Inflammatory macrophage treated with lipopolysaccharide for 4 hours (primary cell): ENCODE data around the gene CS.
A peak's percentile ranks its signal among the peaks of the same experiment; 100 is the strongest.
"Not testable (repeated sequence)": the region's sequence is repeated elsewhere in the genome, so short reads cannot be mapped to it uniquely, and the experiment has no call there.

Experiments
- DNase-seq: peaks from one replicate; pipeline ENCODE4 v3.0.0-alpha.2; 2020

The CS gene

GRCh38 chr12:56274299-56274698 lies 25.8 kb downstream of the CS start:
- no peak for DNase-seq

- DNase-seq: not testable (repeated sequence)
These were observed 27.7 kb downstream of the CS start for GRCh38 chr12:56272468-56272867.

- peak; percentile 16 for DNase-seq
These were observed 29.1 kb downstream of the CS start for GRCh38 chr12:56271031-56271430.

- no peak for DNase-seq
These were observed 32.6 kb downstream of the CS start for GRCh38 chr12:56267443-56268071.

GRCh38 chr12:56266693-56267442 lies 33.3 kb downstream of the CS start, which contains the start of gene COQ10A:
TSS of gene COQ10A (plus strand) at chr12:56266942. CDS start at chr12:56267119, 177 bp downstream.
- DNase-seq: peak; percentile 74

GRCh38 chr12:56266068-56266692 lies 34.0 kb downstream of the CS start:
- DNase-seq: not testable (repeated sequence)

GRCh38 chr12:56262955-56263354 lies 37.2 kb downstream of the CS start:
- DNase-seq: not testable (repeated sequence)

GRCh38 chr12:56261503-56262232 lies 38.5 kb downstream of the CS start:
- peak; percentile 30 for DNase-seq

GRCh38 chr12:56260921-56261320 lies 39.2 kb downstream of the CS start:
- DNase-seq: no peak

- no peak for DNase-seq
These were observed 39.8 kb downstream of the CS start for GRCh38 chr12:56260380-56260779.

GRCh38 chr12:56258820-56259183 lies 41.3 kb downstream of the CS start:
- DNase-seq: no peak

- peak; percentile 74 for DNase-seq
These were observed 41.9 kb downstream of the CS start, which contains the start of gene ANKRD52 for GRCh38 chr12:56258068-56258819. TSS of gene ANKRD52 (minus strand) at chr12:56258384. CDS start at chr12:56258269, 115 bp downstream.

- DNase-seq: peak; percentile 10
These were observed 42.6 kb downstream of the CS start for GRCh38 chr12:56257491-56258067.

GRCh38 chr12:56257071-56257470 lies 43.1 kb downstream of the CS start:
- DNase-seq: no peak

GRCh38 chr12:56256326-56256960 lies 43.7 kb downstream of the CS start:
- DNase-seq: no peak

- no peak for DNase-seq
These were observed 44.5 kb downstream of the CS start for GRCh38 chr12:56255671-56256070.

GRCh38 chr12:56253091-56253490 lies 47.0 kb downstream of the CS start:
- no peak for DNase-seq

GRCh38 chr12:56252649-56253048 lies 47.5 kb downstream of the CS start:
- no peak for DNase-seq

- DNase-seq: no peak
These were observed 51.4 kb downstream of the CS start for GRCh38 chr12:56248711-56249110.

GRCh38 chr12:56247923-56248322 lies 52.2 kb downstream of the CS start:
- no peak for DNase-seq

- DNase-seq: no peak
These were observed 55.6 kb downstream of the CS start for GRCh38 chr12:56244494-56244893.
